ENCODE results near the gene CYP24A1. TPM values are rescaled to one million over a fixed set of nuclear protein-coding genes. Genes with fewer than 3 reads are reported as not detected.

The CYP24A1 gene
- total RNA-seq, 6 experiments from 2014 or later: not detected

DNA sequence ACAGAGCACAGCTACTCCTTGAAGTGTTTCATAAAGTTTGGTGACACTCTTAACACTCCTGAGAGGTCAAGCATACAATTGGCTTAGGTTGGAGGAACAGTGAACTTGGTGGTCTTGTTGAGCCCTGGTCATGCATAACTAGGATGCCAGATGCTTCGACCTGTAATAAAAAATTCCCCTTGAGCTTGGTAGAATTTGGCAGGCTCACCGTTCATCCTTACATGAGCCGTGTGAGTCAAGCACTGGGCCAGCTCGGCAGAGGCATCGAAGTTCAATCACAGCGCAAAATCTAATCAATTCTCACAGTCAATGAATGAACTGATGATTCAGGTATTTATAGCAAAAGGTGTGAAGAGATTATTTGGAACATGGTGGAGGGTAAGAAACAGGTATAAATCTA is 33.7 kb downstream of the CYP24A1 start:
- Histone ChIP-seq H3K4me1 (no peaks in the 10 kb centered on the region), H3K4me3 (no peak overlapping the region), H3K9me3 (no peaks in the 10 kb centered on the region), H3K27ac (no peak overlapping the region), H3K27me3 (no peaks in the 10 kb centered on the region), H3K36me3 (no peaks in the 10 kb centered on the region)
- no peak for TF ChIP-seq POLR2A (IDR thresholded peaks at IDR 0.05)
- TF ChIP-seq, protein P1, sequence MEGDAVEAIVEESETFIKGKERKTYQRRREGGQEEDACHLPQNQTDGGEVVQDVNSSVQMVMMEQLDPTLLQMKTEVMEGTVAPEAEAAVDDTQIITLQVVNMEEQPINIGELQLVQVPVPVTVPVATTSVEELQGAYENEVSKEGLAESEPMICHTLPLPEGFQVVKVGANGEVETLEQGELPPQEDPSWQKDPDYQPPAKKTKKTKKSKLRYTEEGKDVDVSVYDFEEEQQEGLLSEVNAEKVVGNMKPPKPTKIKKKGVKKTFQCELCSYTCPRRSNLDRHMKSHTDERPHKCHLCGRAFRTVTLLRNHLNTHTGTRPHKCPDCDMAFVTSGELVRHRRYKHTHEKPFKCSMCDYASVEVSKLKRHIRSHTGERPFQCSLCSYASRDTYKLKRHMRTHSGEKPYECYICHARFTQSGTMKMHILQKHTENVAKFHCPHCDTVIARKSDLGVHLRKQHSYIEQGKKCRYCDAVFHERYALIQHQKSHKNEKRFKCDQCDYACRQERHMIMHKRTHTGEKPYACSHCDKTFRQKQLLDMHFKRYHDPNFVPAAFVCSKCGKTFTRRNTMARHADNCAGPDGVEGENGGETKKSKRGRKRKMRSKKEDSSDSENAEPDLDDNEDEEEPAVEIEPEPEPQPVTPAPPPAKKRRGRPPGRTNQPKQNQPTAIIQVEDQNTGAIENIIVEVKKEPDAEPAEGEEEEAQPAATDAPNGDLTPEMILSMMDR (IDR thresholded peaks at IDR 0.05): no peak
- DNase-seq (no peak), ATAC-seq (no peak)
- WGBS (ENCODE audit: insufficient coverage, low coverage, low lambda C conversion rate, missing lambda C conversion rate): 81% methylated on average over 6 of the region's 6 CpGs
- intact Hi-C loops (cut with DNase I): no loop called here

DNA sequence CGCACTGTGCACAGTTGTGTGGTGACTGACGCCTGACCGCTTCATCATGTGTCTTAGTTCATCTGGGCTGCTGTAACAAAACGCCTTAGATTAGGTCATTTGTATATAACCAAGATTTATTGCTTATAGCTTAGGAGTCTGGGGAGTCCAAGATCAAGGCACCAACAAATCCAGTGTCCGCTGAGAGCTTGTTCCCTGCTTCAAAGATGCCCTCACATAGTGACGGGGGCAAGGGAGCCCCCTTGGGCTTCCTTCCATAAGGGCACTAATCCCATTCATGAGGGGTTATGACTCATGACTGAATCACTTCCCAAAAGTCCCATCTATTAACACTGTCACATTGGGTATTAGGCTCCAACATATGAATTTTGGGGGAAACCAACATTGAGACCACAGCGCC is 34.6 kb downstream of the CYP24A1 start:
- Histone ChIP-seq H3K4me3 (no peak overlapping the region), H3K27ac (no peak overlapping the region), H3K4me1 (no peaks in the 10 kb centered on the region), H3K9me3 (no peaks in the 10 kb centered on the region), H3K36me3 (no peaks in the 10 kb centered on the region), H3K27me3 (no peaks in the 10 kb centered on the region)
- intact Hi-C loops (cut with DNase I): no loop called here
- DNase-seq (no peak), ATAC-seq (no peak)
- TF ChIP-seq POLR2A (IDR thresholded peaks at IDR 0.05): no peak
- TF ChIP-seq, protein P1 (IDR thresholded peaks at IDR 0.05): no peak
- 78% methylated on average over 6 of the region's 7 CpGs for WGBS (ENCODE audit: insufficient coverage, low coverage, low lambda C conversion rate, missing lambda C conversion rate)

DNA sequence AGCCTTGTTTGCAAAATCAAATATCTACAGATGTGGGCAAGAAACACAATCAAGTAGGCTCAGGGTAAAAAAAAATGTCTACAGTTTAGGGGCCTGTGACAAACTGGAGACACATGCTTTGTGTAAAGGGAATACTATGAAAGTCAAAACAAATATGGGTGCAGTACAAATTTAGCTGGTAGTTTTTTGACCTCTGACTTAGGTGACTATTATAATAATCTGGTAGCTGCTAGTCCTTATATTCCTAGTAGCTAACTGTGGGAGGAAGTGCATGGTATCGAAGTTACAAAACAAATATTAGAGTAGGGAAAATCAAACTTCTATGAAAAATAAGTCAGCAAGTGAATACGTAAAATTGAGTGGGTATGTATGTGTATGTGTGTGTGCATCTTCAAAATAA is 35.4 kb downstream of the CYP24A1 start:
- intact Hi-C loops (cut with DNase I): no loop called here
- WGBS (ENCODE audit: insufficient coverage, low coverage, low lambda C conversion rate, missing lambda C conversion rate): 89% methylated on average over 2 of the region's 2 CpGs
- Histone ChIP-seq H3K36me3 (no peaks in the 10 kb centered on the region), H3K27ac (no peak overlapping the region), H3K27me3 (no peaks in the 10 kb centered on the region), H3K4me1 (peaks cover 0 to 4% (median 0%) of the 10 kb centered on the region in 4 donors), H3K4me3 (no peak overlapping the region), H3K9me3 (no peaks in the 10 kb centered on the region)
- TF ChIP-seq POLR2A (IDR thresholded peaks at IDR 0.05): no peak
- TF ChIP-seq, protein P1 (IDR thresholded peaks at IDR 0.05): no peak
- ATAC-seq (no peak), DNase-seq (no peak)

DNA sequence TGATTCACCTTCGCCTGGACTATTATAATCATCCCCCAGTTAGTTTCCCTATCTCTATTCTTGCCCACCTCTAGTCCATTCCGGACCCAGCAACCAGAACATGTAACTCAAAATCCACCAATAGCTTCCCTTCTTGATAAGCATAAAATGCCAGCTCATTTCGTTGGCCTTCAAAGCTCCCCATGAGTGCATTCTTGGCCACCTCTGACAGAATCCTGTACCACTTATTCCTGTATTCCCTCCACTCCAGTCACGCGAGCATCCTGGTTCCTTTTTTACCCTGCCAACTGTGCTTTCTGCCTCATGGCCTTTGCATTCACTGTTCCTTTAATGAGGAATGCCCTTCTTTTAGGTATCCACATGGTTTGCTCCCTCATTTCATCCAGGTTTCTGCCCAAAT is 36.7 kb downstream of the CYP24A1 start:
- Histone ChIP-seq H3K9me3 (no peaks in the 10 kb centered on the region), H3K27me3 (no peaks in the 10 kb centered on the region), H3K27ac (no peak overlapping the region), H3K4me3 (no peak overlapping the region), H3K36me3 (no peaks in the 10 kb centered on the region), H3K4me1 (peaks cover 0 to 14% (median 0%) of the 10 kb centered on the region in 4 donors)
- DNase-seq: no peak
- intact Hi-C loops (cut with DNase I): no loop called here
- TF ChIP-seq, protein P1 (IDR thresholded peaks at IDR 0.05): no peak
- no peak for TF ChIP-seq POLR2A (IDR thresholded peaks at IDR 0.05)
- no peak for ATAC-seq
- 87% methylated on average over 5 of the region's 5 CpGs for WGBS (ENCODE audit: insufficient coverage, low coverage, low lambda C conversion rate, missing lambda C conversion rate)
